Measurements from ENCODE around the gene NENF.
A peak's percentile ranks its signal among the peaks of the same experiment; 100 is the strongest.
"Not testable (repeated sequence)": the region's sequence is repeated elsewhere in the genome, so short reads cannot be mapped to it uniquely, and the experiment has no call there.

NENF gene

DNA sequence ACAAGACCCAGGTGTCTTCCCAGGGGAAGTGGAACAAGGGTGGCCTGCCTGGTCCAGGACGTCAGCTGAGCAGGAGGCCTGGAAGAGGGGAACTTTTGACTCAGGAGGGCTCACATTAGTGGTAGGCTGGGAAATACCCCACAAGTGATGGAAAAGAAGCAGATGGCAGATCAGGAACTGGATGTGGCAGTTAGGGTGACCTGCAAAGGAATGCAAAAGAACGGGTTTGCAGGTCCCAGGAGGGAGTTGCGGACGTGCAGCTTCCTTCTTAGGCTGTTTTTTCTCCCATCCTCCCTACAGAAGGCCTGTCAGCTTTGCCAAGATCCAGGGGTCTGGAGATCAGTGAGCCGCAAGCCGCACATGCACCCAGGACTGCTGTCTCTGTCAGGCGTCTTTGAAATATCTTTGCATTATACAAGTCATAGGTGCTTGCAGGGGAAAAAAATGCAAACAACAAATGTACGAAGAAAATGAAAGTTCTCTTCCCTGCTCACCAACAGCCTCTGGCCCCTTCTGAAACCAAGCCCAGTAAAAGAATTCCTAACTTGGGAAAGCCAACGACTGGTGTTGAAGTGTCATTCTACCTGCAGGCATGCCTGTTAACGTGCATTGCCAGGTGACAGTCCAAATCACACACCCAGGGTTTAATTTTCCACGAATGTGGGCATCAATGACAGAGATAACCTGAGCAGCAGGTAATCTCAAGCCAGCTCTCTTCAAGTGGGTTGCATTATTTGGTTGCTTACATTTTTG lies 34.4 kb downstream of the NENF start:
- Histone ChIP-seq H3K36me3 (ENCODE audit: control insufficient read depth, insufficient read depth, low read length) (no peaks in the 10 kb centered on the region), H3K27me3 (ENCODE audit: control insufficient read depth, insufficient read depth, low read length) (no peaks in the 10 kb centered on the region), H3K4me3 (ENCODE audit: low read length) (no peak overlapping the region), H3K9ac (ENCODE audit: low read length) (no peak overlapping the region), H3K9me3 (ENCODE audit: control insufficient read depth, low read length) (no peaks in the 10 kb centered on the region), H3K4me1 (ENCODE audit: control insufficient read depth, insufficient read depth, low read length) (peaks cover 19% of the 10 kb centered on the region)

DNA sequence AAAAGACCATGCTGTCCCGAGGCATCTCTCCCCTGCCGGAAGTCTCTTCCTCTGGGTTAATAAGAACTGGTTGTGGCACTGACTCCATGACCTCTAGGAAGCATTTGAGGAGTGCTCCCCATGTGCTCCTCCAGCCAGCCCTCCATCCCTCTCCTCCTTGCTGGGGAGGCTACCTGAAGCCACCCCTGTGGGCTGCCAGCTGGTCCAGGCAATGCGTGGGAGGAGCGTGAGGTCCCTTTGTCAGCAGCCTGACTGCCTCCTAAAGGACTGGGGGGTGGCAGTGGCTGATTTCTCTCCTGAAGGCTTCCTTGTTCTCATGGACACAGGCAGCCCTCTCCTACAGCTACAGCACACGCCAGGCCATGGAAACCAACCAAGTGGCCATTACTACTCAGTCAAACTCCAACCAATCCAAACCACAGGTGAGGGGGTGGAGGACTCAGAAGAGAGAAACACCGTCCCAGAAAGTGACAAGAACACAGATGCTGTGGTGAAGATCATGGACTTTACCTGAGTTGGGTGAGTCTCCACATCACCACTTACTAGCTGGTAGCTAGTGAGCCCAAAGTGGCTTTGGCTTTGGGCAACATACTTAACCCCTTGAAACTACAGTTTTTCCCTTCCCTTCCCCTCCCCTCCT lies 35.2 kb downstream of the NENF start:
- no peak overlapping the region for H3K4me3 ChIP-seq (ENCODE audit: low read length)
- H3K27me3 ChIP-seq (ENCODE audit: control insufficient read depth, insufficient read depth, low read length), result no peaks in the 10 kb centered on the region
- no peak overlapping the region for H3K9ac ChIP-seq (ENCODE audit: low read length)
- H3K9me3 ChIP-seq (ENCODE audit: control insufficient read depth, low read length), result no peaks in the 10 kb centered on the region
- H3K36me3 ChIP-seq (ENCODE audit: control insufficient read depth, insufficient read depth, low read length), result no peaks in the 10 kb centered on the region
- peaks cover 19% of the 10 kb centered on the region for H3K4me1 ChIP-seq (ENCODE audit: control insufficient read depth, insufficient read depth, low read length)

DNA sequence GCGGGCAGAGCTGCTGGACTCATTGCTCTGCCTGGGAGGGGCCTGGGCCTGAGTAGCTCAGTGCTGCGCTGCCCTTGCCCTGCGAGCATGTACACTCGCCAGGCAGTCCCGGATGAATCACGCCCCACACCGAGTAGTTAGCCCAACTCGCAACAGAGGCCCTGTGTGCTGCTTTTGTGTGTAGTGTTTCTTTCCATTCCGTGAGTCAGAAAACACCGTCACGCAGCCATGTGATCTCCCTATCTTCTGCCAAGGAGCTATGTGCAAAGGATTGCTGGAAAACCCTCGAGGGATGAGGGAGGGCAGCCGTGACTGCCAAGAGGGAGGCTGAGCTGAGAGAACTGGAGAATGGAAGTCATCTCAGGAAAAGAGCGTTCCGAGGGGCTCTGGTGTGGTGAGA lies 37.3 kb downstream of the NENF start:
- H3K9me3 ChIP-seq (ENCODE audit: control insufficient read depth, low read length), result no peaks in the 10 kb centered on the region
- peaks cover 19% of the 10 kb centered on the region for H3K4me1 ChIP-seq (ENCODE audit: control insufficient read depth, insufficient read depth, low read length)
- no peak overlapping the region for H3K4me3 ChIP-seq (ENCODE audit: low read length)
- no peaks in the 10 kb centered on the region for H3K36me3 ChIP-seq (ENCODE audit: control insufficient read depth, insufficient read depth, low read length)
- peak overlapping the region; percentile 34 for H3K9ac ChIP-seq (ENCODE audit: low read length)
- H3K27me3 ChIP-seq (ENCODE audit: control insufficient read depth, insufficient read depth, low read length), result no peaks in the 10 kb centered on the region

DNA sequence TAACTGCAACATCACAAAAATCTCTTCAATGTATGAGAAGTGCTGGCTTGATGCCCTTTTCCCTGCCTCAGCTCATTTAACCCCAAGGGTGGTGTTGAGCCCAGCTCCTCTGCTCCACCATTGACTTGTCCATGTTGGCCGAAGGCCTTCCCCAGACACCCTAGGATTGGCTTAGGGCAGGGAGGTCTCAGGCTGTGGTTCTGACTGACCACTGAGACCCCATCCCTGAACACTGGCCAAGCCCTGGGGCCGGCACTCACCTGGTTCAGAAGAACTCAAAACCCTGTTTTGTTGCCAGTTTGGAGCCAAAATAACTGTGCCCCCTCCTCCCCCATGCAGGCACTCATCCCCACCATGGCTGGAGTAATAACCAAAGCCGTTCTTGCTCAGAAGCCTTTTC lies 38.6 kb downstream of the NENF start:
- Histone ChIP-seq H3K4me3 (ENCODE audit: low read length) (no peak overlapping the region), H3K4me1 (ENCODE audit: control insufficient read depth, insufficient read depth, low read length) (peaks cover 19% of the 10 kb centered on the region), H3K9ac (ENCODE audit: low read length) (no peak overlapping the region), H3K36me3 (ENCODE audit: control insufficient read depth, insufficient read depth, low read length) (no peaks in the 10 kb centered on the region), H3K9me3 (ENCODE audit: control insufficient read depth, low read length) (no peaks in the 10 kb centered on the region), H3K27me3 (ENCODE audit: control insufficient read depth, insufficient read depth, low read length) (no peaks in the 10 kb centered on the region)

DNA sequence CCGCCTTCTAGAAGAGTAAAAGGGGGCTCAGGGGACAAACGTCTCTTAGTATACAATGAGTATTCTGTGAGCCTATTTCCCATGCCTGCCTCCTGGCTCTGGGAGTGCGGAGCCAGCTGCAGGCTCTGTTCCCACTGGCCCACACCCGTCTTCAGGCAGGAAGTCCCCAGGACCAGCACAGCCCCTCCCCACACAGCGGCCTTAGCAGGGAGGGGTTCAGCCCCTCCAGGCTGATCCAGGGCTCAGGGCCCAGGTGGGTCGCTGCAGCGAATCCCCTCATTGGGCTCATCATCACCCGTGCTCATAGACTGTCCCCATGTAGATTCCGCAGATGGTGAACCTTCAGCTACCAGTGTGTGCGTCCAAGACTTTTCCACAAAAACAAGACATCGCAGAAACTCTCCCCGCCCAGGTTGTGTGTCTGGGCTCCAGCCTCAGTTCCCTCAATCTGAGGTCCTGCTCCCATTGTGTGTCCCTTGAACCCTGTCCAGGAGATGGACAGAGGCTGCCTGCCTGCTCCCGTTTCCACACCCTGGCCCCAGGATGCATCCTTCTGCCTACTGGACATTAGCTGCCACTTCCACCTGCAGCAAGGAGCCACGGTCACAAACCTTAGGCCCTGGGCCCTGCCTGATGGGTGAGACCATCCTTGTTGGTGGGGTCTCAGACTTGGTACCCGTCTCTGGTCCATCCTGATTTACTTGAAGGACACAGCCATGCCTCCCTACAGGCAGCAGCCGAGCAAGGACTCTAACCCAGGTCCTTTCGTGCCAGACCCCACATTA lies 39.4 kb downstream of the NENF start:
- Histone ChIP-seq H3K27me3 (ENCODE audit: control insufficient read depth, insufficient read depth, low read length) (no peaks in the 10 kb centered on the region), H3K4me3 (ENCODE audit: low read length) (no peak overlapping the region), H3K9ac (ENCODE audit: low read length) (no peak overlapping the region), H3K9me3 (ENCODE audit: control insufficient read depth, low read length) (no peaks in the 10 kb centered on the region), H3K4me1 (ENCODE audit: control insufficient read depth, insufficient read depth, low read length) (peaks cover 22% of the 10 kb centered on the region), H3K36me3 (ENCODE audit: control insufficient read depth, insufficient read depth, low read length) (no peaks in the 10 kb centered on the region)

DNA sequence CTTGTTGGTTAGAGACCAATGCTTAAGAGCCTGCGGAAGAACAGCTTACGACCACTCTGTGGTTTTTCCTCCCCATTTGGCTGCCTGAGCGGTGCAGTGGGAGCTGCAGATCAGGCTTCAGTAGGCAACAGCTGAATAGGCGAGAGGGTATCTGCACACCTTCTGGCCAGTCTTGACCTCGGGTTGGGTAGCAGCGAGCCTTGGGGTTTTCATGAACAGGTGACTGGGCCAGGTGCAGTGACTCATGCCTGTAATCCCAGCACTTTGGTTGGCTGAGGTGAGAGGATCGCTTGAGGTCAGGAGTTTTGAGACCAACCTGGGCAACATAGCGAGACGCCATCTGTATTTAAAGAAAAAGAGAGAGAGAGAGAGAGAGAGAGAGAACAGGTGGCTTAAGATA lies 41.0 kb downstream of the NENF start:
- H3K4me3 ChIP-seq (ENCODE audit: low read length), result no peak overlapping the region
- no peaks in the 10 kb centered on the region for H3K36me3 ChIP-seq (ENCODE audit: control insufficient read depth, insufficient read depth, low read length)
- H3K9ac ChIP-seq (ENCODE audit: low read length), result no peak overlapping the region
- H3K27me3 ChIP-seq (ENCODE audit: control insufficient read depth, insufficient read depth, low read length), result no peaks in the 10 kb centered on the region
- H3K9me3 ChIP-seq (ENCODE audit: control insufficient read depth, low read length), result no peaks in the 10 kb centered on the region
- H3K4me1 ChIP-seq (ENCODE audit: control insufficient read depth, insufficient read depth, low read length), result peaks cover 32% of the 10 kb centered on the region

DNA sequence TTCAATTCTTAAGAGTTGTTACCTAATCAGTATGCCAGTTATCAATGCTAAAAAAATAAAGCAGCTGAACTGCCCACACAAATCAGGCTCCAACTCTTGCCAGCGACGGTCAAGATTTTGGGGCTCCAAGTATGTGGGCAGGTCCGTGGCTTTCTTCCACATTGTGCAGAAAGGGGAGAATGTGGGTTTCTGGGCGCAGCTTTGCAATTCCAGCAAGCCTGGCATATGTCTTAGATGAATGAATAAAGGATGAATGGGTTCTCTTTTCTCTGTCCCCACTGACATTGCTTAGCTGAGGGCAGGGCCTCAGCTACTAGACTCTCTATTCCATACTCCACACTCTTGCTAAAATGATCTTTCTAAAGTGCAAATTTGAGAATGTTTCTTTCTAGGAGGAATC lies 42.4 kb downstream of the NENF start:
- no peaks in the 10 kb centered on the region for H3K36me3 ChIP-seq (ENCODE audit: control insufficient read depth, insufficient read depth, low read length)
- no peak overlapping the region for H3K9ac ChIP-seq (ENCODE audit: low read length)
- peaks cover 27% of the 10 kb centered on the region for H3K4me1 ChIP-seq (ENCODE audit: control insufficient read depth, insufficient read depth, low read length)

DNA sequence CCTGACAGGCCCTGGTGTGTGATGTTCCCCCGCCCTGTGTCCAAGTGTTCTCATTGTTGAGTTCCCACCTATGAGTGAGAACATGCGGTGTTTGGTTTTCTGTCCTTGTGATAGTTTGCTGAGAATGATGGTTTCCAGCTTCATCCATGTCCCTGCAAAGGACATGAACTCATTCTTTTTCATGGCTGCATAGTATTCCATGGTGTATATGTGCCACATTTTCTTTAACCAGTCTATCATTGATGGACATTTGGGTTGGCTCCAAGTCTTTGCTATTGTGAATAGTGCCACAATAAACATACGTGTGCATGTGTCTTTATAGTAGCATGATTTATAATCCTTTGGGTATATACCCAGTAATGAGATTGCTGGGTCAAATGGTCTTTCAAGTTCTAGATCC lies 43.1 kb downstream of the NENF start:
- H3K9me3 ChIP-seq (ENCODE audit: control insufficient read depth, low read length); H3K9ac ChIP-seq (ENCODE audit: low read length); H3K27me3 ChIP-seq (ENCODE audit: control insufficient read depth, insufficient read depth, low read length); H3K4me3 ChIP-seq (ENCODE audit: low read length); H3K36me3 ChIP-seq (ENCODE audit: control insufficient read depth, insufficient read depth, low read length): not testable (repeated sequence)
- H3K4me1 ChIP-seq (ENCODE audit: control insufficient read depth, insufficient read depth, low read length), result peaks cover 21% of the 10 kb centered on the region

More for the DNA sequence above, 42.4 kb downstream of the NENF start:
- Histone ChIP-seq H3K27me3 (ENCODE audit: control insufficient read depth, insufficient read depth, low read length) (no peaks in the 10 kb centered on the region), H3K4me3 (ENCODE audit: low read length) (no peak overlapping the region), H3K9me3 (ENCODE audit: control insufficient read depth, low read length) (no peaks in the 10 kb centered on the region)

DNA sequence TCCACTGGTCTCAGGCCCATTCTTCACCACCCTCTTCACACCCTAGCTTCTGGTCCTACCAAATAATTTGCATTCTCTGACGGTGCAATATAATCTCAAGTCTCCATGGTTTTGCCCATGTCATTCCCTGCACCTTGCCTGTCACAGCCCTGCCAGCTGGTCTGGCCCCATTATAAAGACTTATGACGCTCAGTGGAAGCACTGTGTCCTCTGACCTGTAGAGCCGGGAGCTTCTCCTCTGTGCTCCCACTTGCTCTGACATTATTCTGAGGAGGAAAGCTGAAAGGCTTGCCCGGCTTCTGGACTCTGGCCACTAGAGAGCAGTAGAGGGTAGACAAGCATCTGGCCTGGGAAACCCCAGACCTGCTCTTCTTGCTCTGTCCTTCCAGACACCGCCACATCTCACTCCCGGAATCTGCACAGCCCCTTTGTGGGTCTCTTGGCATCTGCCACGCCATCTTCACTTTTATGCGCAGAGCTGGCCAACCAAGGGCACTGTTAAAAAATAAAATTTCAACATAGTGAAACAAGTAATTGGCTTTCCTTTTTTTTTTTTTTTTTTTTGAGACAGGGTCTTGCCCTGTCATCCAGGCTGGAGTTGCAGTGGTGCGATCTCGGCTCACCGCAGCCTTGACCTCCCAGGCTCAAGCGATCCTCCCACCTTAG lies 44.4 kb downstream of the NENF start:
- H3K27me3 ChIP-seq (ENCODE audit: control insufficient read depth, insufficient read depth, low read length), result no peaks in the 10 kb centered on the region
- no peaks in the 10 kb centered on the region for H3K36me3 ChIP-seq (ENCODE audit: control insufficient read depth, insufficient read depth, low read length)
- no peaks in the 10 kb centered on the region for H3K9me3 ChIP-seq (ENCODE audit: control insufficient read depth, low read length)
- H3K9ac ChIP-seq (ENCODE audit: low read length), result no peak overlapping the region
- H3K4me1 ChIP-seq (ENCODE audit: control insufficient read depth, insufficient read depth, low read length), result peaks cover 13% of the 10 kb centered on the region
- H3K4me3 ChIP-seq (ENCODE audit: low read length), result no peak overlapping the region

DNA sequence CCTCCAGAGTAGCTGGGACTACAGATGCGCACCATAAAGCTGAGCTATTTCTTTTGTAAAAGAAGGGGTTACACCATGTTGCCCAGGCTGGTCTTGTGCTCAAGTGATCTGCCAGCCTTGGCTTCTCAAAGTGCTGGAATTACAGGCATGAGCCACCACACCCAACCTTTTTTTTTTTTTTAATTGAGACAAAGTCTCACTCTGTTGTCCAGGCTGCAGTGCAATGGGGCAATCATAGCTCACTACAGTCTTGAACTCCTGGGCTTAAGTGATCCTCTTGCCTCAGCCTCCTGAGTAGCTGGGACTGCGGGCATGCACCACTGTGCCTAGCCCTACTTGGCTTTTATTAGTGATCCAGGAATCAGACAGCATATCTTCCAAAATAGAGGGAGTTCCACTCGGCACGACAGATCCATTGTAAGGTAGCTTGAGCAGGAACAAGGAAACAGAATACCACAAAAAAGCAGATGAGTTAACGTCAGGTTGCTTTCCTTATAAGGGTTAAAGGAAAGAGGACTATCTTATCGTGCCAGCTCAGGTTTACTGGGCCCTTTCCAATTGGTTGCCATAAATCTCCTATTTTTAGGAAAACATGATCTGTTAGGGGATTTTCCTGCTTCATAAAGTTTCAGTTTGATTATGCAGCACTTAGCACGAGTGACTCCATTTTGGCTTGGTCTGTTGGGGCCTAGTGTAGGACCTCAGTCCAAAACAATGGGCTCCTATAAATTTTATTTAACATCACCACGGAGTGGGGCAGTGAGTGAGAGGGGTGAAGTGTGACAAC lies 45.2 kb downstream of the NENF start:
- Histone ChIP-seq H3K36me3 (ENCODE audit: control insufficient read depth, insufficient read depth, low read length) (no peaks in the 10 kb centered on the region), H3K4me3 (ENCODE audit: low read length) (no peak overlapping the region), H3K9ac (ENCODE audit: low read length) (no peak overlapping the region), H3K27me3 (ENCODE audit: control insufficient read depth, insufficient read depth, low read length) (no peaks in the 10 kb centered on the region), H3K4me1 (ENCODE audit: control insufficient read depth, insufficient read depth, low read length) (peaks cover 13% of the 10 kb centered on the region), H3K9me3 (ENCODE audit: control insufficient read depth, low read length) (no peaks in the 10 kb centered on the region)

DNA sequence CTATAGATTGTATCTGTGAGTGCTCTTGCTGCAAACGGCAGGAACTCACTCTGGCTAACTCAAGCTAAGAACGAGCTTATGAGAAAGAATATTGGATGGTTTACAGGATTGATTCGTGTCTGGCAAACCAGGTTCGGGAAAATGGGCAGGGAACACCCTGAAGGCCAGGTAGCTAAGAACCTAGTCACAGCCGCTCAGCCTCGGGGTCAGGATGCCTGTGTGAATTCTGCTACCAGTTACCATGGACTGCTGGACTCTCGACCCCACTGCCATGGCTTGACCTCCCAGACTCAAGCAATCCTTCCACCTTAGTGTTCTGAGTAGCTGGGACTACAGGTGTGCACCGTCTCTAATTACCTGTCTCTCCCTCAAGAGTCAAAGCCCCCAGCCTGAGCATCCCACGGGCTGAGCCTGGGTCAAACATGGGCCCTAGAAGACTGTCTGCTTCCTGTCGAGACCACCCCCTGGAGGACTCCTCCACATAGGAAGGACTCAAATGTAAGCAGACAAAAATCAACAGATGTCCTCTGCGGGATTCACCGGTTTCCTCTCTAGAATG lies 45.8 kb downstream of the NENF start:
- H3K36me3 ChIP-seq (ENCODE audit: control insufficient read depth, insufficient read depth, low read length), result no peaks in the 10 kb centered on the region
- H3K4me3 ChIP-seq (ENCODE audit: low read length), result no peak overlapping the region
- H3K9me3 ChIP-seq (ENCODE audit: control insufficient read depth, low read length), result no peaks in the 10 kb centered on the region

More for the DNA sequence above, 45.8 kb downstream of the NENF start:
- Histone ChIP-seq H3K9ac (ENCODE audit: low read length) (no peak overlapping the region), H3K27me3 (ENCODE audit: control insufficient read depth, insufficient read depth, low read length) (no peaks in the 10 kb centered on the region), H3K4me1 (ENCODE audit: control insufficient read depth, insufficient read depth, low read length) (peaks cover 13% of the 10 kb centered on the region)
